ENCODE results near the gene TRAF7. TPM values are rescaled to one million over a fixed set of nuclear protein-coding genes. Genes with fewer than 3 reads are reported as not detected.

TRAF7 gene
- total and polyA plus RNA-seq, 2 of the 8 experiments (the other 6 are each of a cell fraction or from before 2014, with no cell fraction given): 96.8 to 148 TPM

DNA sequence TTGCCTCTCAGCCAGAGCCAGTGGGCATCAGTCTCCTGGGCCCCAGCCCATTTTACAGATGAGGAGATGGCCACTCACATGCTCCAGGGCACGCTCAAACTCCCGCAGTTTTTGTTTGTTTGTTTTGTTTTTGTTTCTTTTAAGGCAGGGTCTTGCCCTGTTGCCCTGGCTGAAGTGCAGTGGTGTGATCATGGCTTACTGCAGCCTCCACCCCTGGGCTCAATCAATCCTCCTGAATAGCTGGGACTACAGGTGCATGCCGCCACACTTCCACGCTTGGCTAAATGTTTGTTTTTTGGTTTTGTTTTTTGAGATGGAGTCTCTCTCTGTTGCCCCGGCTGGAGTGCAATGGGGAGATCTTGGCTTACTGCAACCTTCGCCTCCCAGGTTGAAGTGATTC, 71.3 kb downstream of the TRAF7 start:
- peaks cover 3% of the 10 kb centered on the region; the same call in 1 of the 2 replicates for H3K79me1 ChIP-seq (ENCODE audit: low read depth, low read length)
- H2AFZ ChIP-seq (ENCODE audit: low read length): no peak overlapping the region
- 95% methylated on average over 6 of the region's 6 CpGs; no CpG with 5 or more reads in 1 of the 2 experiments for WGBS, 2 experiments (ENCODE audit: extremely low coverage in 1 of 2, insufficient coverage in 1 of 2, insufficient read length in 1 of 2, insufficient replicate concordance in 2 of 2, low coverage in 1 of 2, low lambda C conversion rate in 2 of 2, missing lambda C conversion rate in 1 of 2)
- H3K4me2 ChIP-seq (ENCODE audit: insufficient read depth in 1 of 2, low read depth in 2 of 2, low read length in 2 of 2): no peak overlapping the region
- H3K4ac ChIP-seq (replicated peaks; ENCODE audit: insufficient read length, low read depth, low read length): no peak overlapping the region
- ChIA-PET POLR2A (ENCODE audit: partially characterized antibody) (interaction anchor here (0.9 to 6.7 kb wide), 12 partner anchors 9 to 242 kb away, joined by 3 to 37 read pairs (median 6); partner anchors contain the start of genes BRICD5, DNASE1L2, ECI1 and PGP), CTCF (ENCODE audit: partially characterized antibody) (interaction anchor here (1.1 to 2.8 kb wide), 4 partner anchors 10 to 37 kb away, joined by 3 to 10 read pairs (median 4); partner anchors contain the start of gene ECI1)
- no peak overlapping the region for H2BK15ac ChIP-seq (ENCODE audit: low read length)
- no peaks in the 10 kb centered on the region for H3K23me2 ChIP-seq (ENCODE audit: low read depth, low read length)
- no peak overlapping the region for H2BK20ac ChIP-seq (ENCODE audit: low read length)
- H2BK12ac ChIP-seq (ENCODE audit: low read depth, low read length): no peak overlapping the region
- H4K20me1 ChIP-seq (replicated peaks in 1 of 2; ENCODE audit: control insufficient read depth in 1 of 2, insufficient read depth in 2 of 2, low read length in 2 of 2): peaks cover 9 to 15% of the 10 kb centered on the region in 2 experiments
- H3K27ac ChIP-seq (ENCODE audit: low read depth, low read length): no peak overlapping the region
- FAIRE-seq (no peak), DNase-seq (ENCODE audit: low read depth in 1 of 2, low spot score in 2 of 2) (no peak)
- no peak overlapping the region for H2BK5ac ChIP-seq (ENCODE audit: low read depth, low read length)
- no peak overlapping the region for H3K18ac ChIP-seq (ENCODE audit: extremely low read depth, low read length)
- H3K23ac ChIP-seq (ENCODE audit: insufficient read length): no peak overlapping the region
- no peak overlapping the region for H3K9ac ChIP-seq (replicated peaks in 1 of 4; ENCODE audit: extremely low read depth in 1 of 4, low read depth in 3 of 4, low read length in 3 of 4)
- no peak overlapping the region for H2BK120ac ChIP-seq (replicated peaks; ENCODE audit: low read depth, low read length)
- H3K4me3 ChIP-seq (ENCODE audit: extremely low read depth in 1 of 4, insufficient read depth in 2 of 4, low read depth in 3 of 4, low read length in 4 of 4): no peak overlapping the region
- H4K5ac ChIP-seq (ENCODE audit: insufficient read length, low read depth, low read length): no peak overlapping the region
- no peaks in the 10 kb centered on the region for H3K9me3 ChIP-seq (ENCODE audit: insufficient read depth in 2 of 2, low read depth in 1 of 2, low read length in 1 of 2)
- no peak overlapping the region for H2AK5ac ChIP-seq (ENCODE audit: low read depth, low read length)
- H3K14ac ChIP-seq (ENCODE audit: insufficient read length): no peak overlapping the region
- no peak for TF ChIP-seq FOSL1 (IDR thresholded peaks at IDR 0.05; ENCODE audit: insufficient read depth, low read depth, low read length)
- TF ChIP-seq GABPA (IDR thresholded peaks at IDR 0.05; ENCODE audit: borderline replicate concordance, insufficient read depth, low read length): no peak
- TF ChIP-seq E2F6 (IDR thresholded peaks at IDR 0.05): no peak
- no peak for TF ChIP-seq NRF1 (IDR thresholded peaks at IDR 0.05; ENCODE audit: low read depth, low read length)
- TF ChIP-seq GTF2F1 (IDR thresholded peaks at IDR 0.05; ENCODE audit: borderline replicate concordance, low read depth, low read length): no peak
- TF ChIP-seq CREB1 (IDR thresholded peaks at IDR 0.05): no peak
- no peak for TF ChIP-seq EZH2 (IDR thresholded peaks at IDR 0.05; ENCODE audit: low read depth, low read length, severe bottlenecking)
- TF ChIP-seq KDM5A (IDR thresholded peaks at IDR 0.05; ENCODE audit: low read length): no peak
- TF ChIP-seq PHF8 (conservative IDR thresholded peaks at IDR 0.05; ENCODE audit: low read depth, low read length): no peak
- TF ChIP-seq CTBP2 (IDR thresholded peaks at IDR 0.05; ENCODE audit: borderline replicate concordance, insufficient read depth, insufficient read length, low read length): no peak
- peaks cover 0 to 20% (median 4%) of the 10 kb centered on the region in 4 experiments; a peak in 5 of 8 replicates for H3K36me3 ChIP-seq (ENCODE audit: control insufficient read depth in 2 of 4, insufficient read depth in 4 of 4, low read length in 3 of 4)
- H3K4me1 ChIP-seq (replicated peaks in 1 of 4; ENCODE audit: control insufficient read depth in 3 of 4, insufficient read depth in 4 of 4, low read length in 3 of 4): no peaks in the 10 kb centered on the region
- H4K8ac ChIP-seq (ENCODE audit: extremely low read depth, insufficient read depth, low read length): no peak overlapping the region
- H3K27me3 ChIP-seq (replicated peaks in 1 of 4; ENCODE audit: control insufficient read depth in 3 of 4, extremely low read depth in 1 of 4, insufficient read depth in 3 of 4, low read length in 3 of 4): no peaks in the 10 kb centered on the region
- H3K56ac ChIP-seq (replicated peaks; ENCODE audit: insufficient read length, low read depth, low read length): no peak overlapping the region
- H4K91ac ChIP-seq (replicated peaks; ENCODE audit: insufficient read length, low read length): no peak overlapping the region
- H3K79me2 ChIP-seq (ENCODE audit: control insufficient read depth in 1 of 2, insufficient read depth in 2 of 2, low read length in 2 of 2): peaks cover 3 to 29% of the 10 kb centered on the region in 2 experiments; a peak in 2 of 4 replicates
